ENCODE results near the gene BRD1.

BRD1 gene

GRCh38 chr22:49799431-49800075, 28.1 kb downstream of the BRD1 start:
- H3K79me2 ChIP-seq (ENCODE audit: insufficient read depth, low read depth) = peaks cover 30% of the 10 kb centered on the region
- H3K27ac ChIP-seq = no peak overlapping the region
- H2AFZ ChIP-seq (ENCODE audit: low read depth) = no peak overlapping the region
- H3K36me3 ChIP-seq (ENCODE audit: insufficient read depth) = no peaks in the 10 kb centered on the region; the same call in 1 of the 2 replicates
- no peaks in the 10 kb centered on the region for H4K20me1 ChIP-seq (ENCODE audit: insufficient read depth)
- TF ChIP-seq CTCF (conservative IDR thresholded peaks at IDR 0.05; ENCODE audit: low read depth, low read length) = no peak
- H3K27me3 ChIP-seq (ENCODE audit: insufficient read depth, low read depth) = no peaks in the 10 kb centered on the region
- no peak overlapping the region for H3K9ac ChIP-seq
- H3K4me1 ChIP-seq (ENCODE audit: low read depth, poor library complexity, severe bottlenecking) = no peaks in the 10 kb centered on the region
- H3K4me2 ChIP-seq = no peak overlapping the region
- H3K4me3 ChIP-seq (IDR thresholded peaks at IDR 0.05; ENCODE audit: insufficient read depth, low read depth, low read length) = no peak overlapping the region

GRCh38 chr22:49798486-49799151, 29.1 kb downstream of the BRD1 start:
- no peaks in the 10 kb centered on the region for H3K4me1 ChIP-seq (ENCODE audit: low read depth, poor library complexity, severe bottlenecking)
- H3K9ac ChIP-seq = no peak overlapping the region
- TF ChIP-seq CTCF (conservative IDR thresholded peaks at IDR 0.05; ENCODE audit: low read depth, low read length) = no peak
- H3K79me2 ChIP-seq (ENCODE audit: insufficient read depth, low read depth) = peaks cover 22% of the 10 kb centered on the region; the same call in 1 of the 2 replicates
- no peaks in the 10 kb centered on the region for H4K20me1 ChIP-seq (ENCODE audit: insufficient read depth)
- H3K27me3 ChIP-seq (ENCODE audit: insufficient read depth, low read depth) = no peaks in the 10 kb centered on the region
- H2AFZ ChIP-seq (ENCODE audit: low read depth) = no peak overlapping the region
- H3K36me3 ChIP-seq (ENCODE audit: insufficient read depth) = no peaks in the 10 kb centered on the region; the same call in 1 of the 2 replicates
- no peak overlapping the region for H3K4me2 ChIP-seq
- H3K27ac ChIP-seq = no peak overlapping the region
- H3K4me3 ChIP-seq (IDR thresholded peaks at IDR 0.05; ENCODE audit: insufficient read depth, low read depth, low read length) = no peak overlapping the region

- H3K27me3 ChIP-seq (ENCODE audit: insufficient read depth, low read depth) = no peaks in the 10 kb centered on the region
- no peaks in the 10 kb centered on the region; the same call in 1 of the 2 replicates for H3K36me3 ChIP-seq (ENCODE audit: insufficient read depth)
- H3K27ac ChIP-seq = no peak overlapping the region
- H2AFZ ChIP-seq (ENCODE audit: low read depth) = no peak overlapping the region
- no peaks in the 10 kb centered on the region for H4K20me1 ChIP-seq (ENCODE audit: insufficient read depth)
- H3K9ac ChIP-seq = no peak overlapping the region
- no peaks in the 10 kb centered on the region for H3K4me1 ChIP-seq (ENCODE audit: low read depth, poor library complexity, severe bottlenecking)
- no peak for TF ChIP-seq CTCF (conservative IDR thresholded peaks at IDR 0.05; ENCODE audit: low read depth, low read length)
- H3K4me3 ChIP-seq (IDR thresholded peaks at IDR 0.05; ENCODE audit: insufficient read depth, low read depth, low read length) = no peak overlapping the region
- H3K4me2 ChIP-seq = no peak overlapping the region
- H3K79me2 ChIP-seq (ENCODE audit: insufficient read depth, low read depth) = peaks cover 13% of the 10 kb centered on the region; the same call in 1 of the 2 replicates
Measured at GRCh38 chr22:49797706-49798105, 30.0 kb downstream of the BRD1 start.

- H3K9ac ChIP-seq = no peak overlapping the region
- TF ChIP-seq CTCF (conservative IDR thresholded peaks at IDR 0.05; ENCODE audit: low read depth, low read length) = no peak
- no peak overlapping the region for H3K4me3 ChIP-seq (IDR thresholded peaks at IDR 0.05; ENCODE audit: insufficient read depth, low read depth, low read length)
- no peak overlapping the region for H2AFZ ChIP-seq (ENCODE audit: low read depth)
- no peaks in the 10 kb centered on the region for H3K4me1 ChIP-seq (ENCODE audit: low read depth, poor library complexity, severe bottlenecking)
- no peaks in the 10 kb centered on the region for H4K20me1 ChIP-seq (ENCODE audit: insufficient read depth)
- H3K27me3 ChIP-seq (ENCODE audit: insufficient read depth, low read depth) = no peaks in the 10 kb centered on the region
- H3K4me2 ChIP-seq = no peak overlapping the region
- H3K27ac ChIP-seq = no peak overlapping the region
- H3K79me2 ChIP-seq (ENCODE audit: insufficient read depth, low read depth) = 0 out of 2 replicates have a peak, but pooled peaks cover 11% of the 10 kb centered on the region
- H3K36me3 ChIP-seq (ENCODE audit: insufficient read depth) = no peaks in the 10 kb centered on the region; the same call in 1 of the 2 replicates
Measured at GRCh38 chr22:49796596-49797270, 30.9 kb downstream of the BRD1 start.
